Measurements from ENCODE around the gene MYL9. TPM values are rescaled to one million over a fixed set of nuclear protein-coding genes. Genes with fewer than 3 reads are reported as not detected.

MYL9 gene
- total RNA-seq, 4 donors from 2014 or later = 7.3 to 59.4 (median 20.8) TPM

DNA sequence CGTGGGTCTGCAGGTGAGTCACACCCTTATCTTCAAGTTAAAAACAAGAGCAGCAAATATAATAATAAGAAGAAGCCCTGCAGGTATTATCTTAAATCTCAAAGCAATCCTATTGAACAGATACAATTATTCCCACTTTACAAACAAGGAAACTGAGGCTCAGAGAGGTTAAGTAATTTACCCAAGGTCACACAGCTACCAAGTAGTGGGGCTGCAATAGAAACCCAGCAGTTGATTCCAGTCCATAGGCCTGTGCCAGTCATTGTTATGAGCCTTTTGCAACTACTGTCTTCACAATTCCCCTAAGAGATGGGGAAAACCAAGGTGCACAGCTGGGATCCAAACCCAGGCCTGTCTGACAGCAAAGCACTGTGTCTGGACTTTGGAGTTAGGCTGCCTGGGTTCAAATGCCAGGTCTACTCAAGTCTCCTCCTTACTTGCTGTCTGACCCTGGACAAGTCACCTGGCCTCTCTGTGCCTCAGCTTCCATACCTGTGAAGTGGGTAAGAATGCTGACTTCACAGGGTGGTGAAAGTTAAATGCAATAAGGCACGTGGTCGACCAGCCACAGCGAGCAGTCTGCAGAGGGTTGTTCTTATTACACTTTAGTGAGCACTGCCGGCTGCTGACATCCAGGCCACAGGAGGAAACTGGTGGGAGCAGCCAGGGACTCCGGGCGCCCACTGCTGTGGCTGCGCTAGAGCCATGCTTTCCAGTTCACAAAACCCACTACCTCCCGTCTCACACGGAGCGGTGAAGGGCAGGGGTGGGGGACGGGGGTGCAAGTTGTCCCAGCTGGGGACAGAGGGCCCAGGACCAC, 6.1 kb downstream of the MYL9 start:
- Histone ChIP-seq H3K27me3 (no peaks in the 10 kb centered on the region), H3K4me3 (no peak overlapping the region), H3K9me3 (no peaks in the 10 kb centered on the region), H3K27ac (no peak overlapping the region), H3K4me1 (peaks cover 8 to 9% of the 10 kb centered on the region in 2 donors), H3K36me3 (peaks cover 0 to 4% of the 10 kb centered on the region in 2 donors)
- in situ Hi-C loops (cut with MboI; ENCODE audit: low sequenced_read_pairs in 4 of 4) = no loop called here
- ATAC-seq (no peak), DNase-seq (no peak)
- intact Hi-C loops (cut with DNase I; ENCODE audit: low total_unique reads) = no loop called here
- TF ChIP-seq, protein P1, sequence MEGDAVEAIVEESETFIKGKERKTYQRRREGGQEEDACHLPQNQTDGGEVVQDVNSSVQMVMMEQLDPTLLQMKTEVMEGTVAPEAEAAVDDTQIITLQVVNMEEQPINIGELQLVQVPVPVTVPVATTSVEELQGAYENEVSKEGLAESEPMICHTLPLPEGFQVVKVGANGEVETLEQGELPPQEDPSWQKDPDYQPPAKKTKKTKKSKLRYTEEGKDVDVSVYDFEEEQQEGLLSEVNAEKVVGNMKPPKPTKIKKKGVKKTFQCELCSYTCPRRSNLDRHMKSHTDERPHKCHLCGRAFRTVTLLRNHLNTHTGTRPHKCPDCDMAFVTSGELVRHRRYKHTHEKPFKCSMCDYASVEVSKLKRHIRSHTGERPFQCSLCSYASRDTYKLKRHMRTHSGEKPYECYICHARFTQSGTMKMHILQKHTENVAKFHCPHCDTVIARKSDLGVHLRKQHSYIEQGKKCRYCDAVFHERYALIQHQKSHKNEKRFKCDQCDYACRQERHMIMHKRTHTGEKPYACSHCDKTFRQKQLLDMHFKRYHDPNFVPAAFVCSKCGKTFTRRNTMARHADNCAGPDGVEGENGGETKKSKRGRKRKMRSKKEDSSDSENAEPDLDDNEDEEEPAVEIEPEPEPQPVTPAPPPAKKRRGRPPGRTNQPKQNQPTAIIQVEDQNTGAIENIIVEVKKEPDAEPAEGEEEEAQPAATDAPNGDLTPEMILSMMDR (IDR thresholded peaks at IDR 0.05 in 4 of 5, conservative IDR thresholded peaks at IDR 0.05 in 1 of 5) = no peak
- TF ChIP-seq POLR2A (IDR thresholded peaks at IDR 0.05) = no peak

DNA sequence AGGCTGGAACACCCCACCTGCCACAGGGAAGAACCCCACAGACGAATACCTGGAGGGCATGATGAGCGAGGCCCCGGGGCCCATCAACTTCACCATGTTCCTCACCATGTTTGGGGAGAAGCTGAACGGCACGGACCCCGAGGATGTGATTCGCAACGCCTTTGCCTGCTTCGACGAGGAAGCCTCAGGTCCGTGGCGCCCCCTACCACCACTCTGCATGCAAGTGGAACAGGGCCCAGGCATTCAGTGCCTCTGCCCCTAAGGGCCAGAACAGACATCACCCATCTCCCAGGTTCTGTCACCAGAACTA, 6.6 kb downstream of the MYL9 start:
- Histone ChIP-seq H3K27me3 (no peaks in the 10 kb centered on the region), H3K4me3 (no peak overlapping the region), H3K4me1 (peaks cover 4 to 7% of the 10 kb centered on the region in 2 donors), H3K36me3 (peaks cover 0 to 4% of the 10 kb centered on the region in 2 donors), H3K27ac (no peak overlapping the region), H3K9me3 (no peaks in the 10 kb centered on the region)
- no peak for TF ChIP-seq POLR2A (IDR thresholded peaks at IDR 0.05)
- TF ChIP-seq, protein P1 (IDR thresholded peaks at IDR 0.05 in 4 of 5, conservative IDR thresholded peaks at IDR 0.05 in 1 of 5) = no peak
- DNase-seq (no peak), ATAC-seq (no peak)
- in situ Hi-C loops (cut with MboI; ENCODE audit: low sequenced_read_pairs in 4 of 4) (no loop called here), intact Hi-C loops (cut with DNase I; ENCODE audit: low total_unique reads) (no loop called here)

DNA sequence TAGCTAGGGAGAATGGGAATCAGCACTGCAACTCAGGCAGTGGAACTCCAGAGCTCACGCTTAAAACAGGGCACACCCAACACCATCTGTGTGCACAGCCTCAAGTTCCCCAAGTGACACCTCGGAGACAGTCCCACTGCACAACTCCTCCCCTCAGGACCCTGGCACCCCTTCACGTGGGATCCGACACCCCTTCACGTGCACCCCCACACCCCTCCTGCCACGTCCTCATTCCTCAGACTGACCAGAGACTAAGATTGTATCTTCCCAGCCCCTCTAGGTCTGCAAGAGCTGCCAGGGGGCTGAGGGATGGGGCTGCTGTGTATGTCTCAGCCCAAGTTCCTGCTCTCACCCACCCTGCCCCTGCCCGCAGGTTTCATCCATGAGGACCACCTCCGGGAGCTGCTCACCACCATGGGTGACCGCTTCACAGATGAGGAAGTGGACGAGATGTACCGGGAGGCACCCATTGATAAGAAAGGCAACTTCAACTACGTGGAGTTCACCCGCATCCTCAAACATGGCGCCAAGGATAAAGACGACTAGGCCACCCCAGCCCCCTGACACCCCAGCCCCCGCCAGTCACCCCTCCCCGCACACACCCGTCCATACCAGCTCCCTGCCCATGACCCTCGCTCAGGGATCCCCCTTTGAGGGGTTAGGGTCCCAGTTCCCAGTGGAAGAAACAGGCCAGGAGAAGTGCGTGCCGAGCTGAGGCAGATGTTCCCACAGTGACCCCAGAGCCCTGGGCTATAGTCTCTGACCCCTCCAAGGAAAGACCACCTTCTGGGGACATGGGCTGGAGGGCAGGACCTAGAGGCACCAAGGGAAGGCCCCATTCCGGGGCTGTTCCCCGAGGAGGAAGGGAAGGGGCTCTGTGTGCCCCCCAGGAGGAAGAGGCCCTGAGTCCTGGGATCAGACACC, 7.6 kb downstream of the MYL9 start:
- H3K4me1 ChIP-seq = peaks cover 0 to 4% of the 10 kb centered on the region in 2 donors
- in situ Hi-C loops (cut with MboI; ENCODE audit: low sequenced_read_pairs in 4 of 4) (no loop called here), intact Hi-C loops (cut with DNase I; ENCODE audit: low total_unique reads) (no loop called here)
- no peak for TF ChIP-seq POLR2A (IDR thresholded peaks at IDR 0.05)
- TF ChIP-seq, protein P1 (IDR thresholded peaks at IDR 0.05 in 4 of 5, conservative IDR thresholded peaks at IDR 0.05 in 1 of 5) = no peak
- ATAC-seq = no peak
- peaks cover 0 to 4% of the 10 kb centered on the region in 2 donors for H3K36me3 ChIP-seq
- H3K9me3 ChIP-seq = no peaks in the 10 kb centered on the region
- peak overlapping the region in 3 of 4 donors; percentile 28 to 54 (median 52) for H3K27ac ChIP-seq
- H3K4me3 ChIP-seq = no peak overlapping the region
- DNase-seq = no peak
- H3K27me3 ChIP-seq = no peaks in the 10 kb centered on the region

DNA sequence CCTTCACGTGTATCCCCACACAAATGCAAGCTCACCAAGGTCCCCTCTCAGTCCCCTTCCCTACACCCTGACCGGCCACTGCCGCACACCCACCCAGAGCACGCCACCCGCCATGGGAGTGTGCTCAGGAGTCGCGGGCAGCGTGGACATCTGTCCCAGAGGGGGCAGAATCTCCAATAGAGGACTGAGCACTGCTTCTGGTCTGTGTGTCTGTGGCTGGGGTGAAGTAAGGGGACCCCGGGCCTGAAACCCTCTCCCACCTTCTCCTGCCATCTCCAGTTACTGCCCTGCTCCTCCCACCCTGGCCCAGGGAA, 8.3 kb downstream of the MYL9 start:
- intact Hi-C loops (cut with DNase I; ENCODE audit: low total_unique reads) (no loop called here), in situ Hi-C loops (cut with MboI; ENCODE audit: low sequenced_read_pairs in 4 of 4) (no loop called here)

More for the DNA sequence above, 8.3 kb downstream of the MYL9 start:
- H3K27me3 ChIP-seq = no peaks in the 10 kb centered on the region
- H3K9me3 ChIP-seq = no peaks in the 10 kb centered on the region
- peaks cover 0 to 4% of the 10 kb centered on the region in 2 donors for H3K36me3 ChIP-seq
- H3K4me3 ChIP-seq = no peak overlapping the region
- TF ChIP-seq, protein P1 (IDR thresholded peaks at IDR 0.05 in 4 of 5, conservative IDR thresholded peaks at IDR 0.05 in 1 of 5) = no peak
- no peaks in the 10 kb centered on the region for H3K4me1 ChIP-seq
- H3K27ac ChIP-seq = peak overlapping the region in 3 of 4 donors; percentile 28 to 54 (median 52)
- DNase-seq = no peak
- ATAC-seq = no peak
